GM20431 (cell line): ENCODE data around the gene CDC42EP2.

ENCODE experiments used
- in situ Hi-C: fragments of 300-500 bp; cut with MseI, MboI; formaldehyde crosslinking; loops from one replicate; pipeline ENCODE4 v1.15.0; 2020; ENCODE audit warnings: low sequenced_read_pairs; ENCODE audit not compliant: unreplicated experiment

The CDC42EP2 gene

GRCh38 chr11:65314501-65315203 is at the start of gene CDC42EP2:
CDC42EP2 (plus strand) TSS chr11:65314866; CDS start chr11:65320899, 6,033 bp downstream.
- in situ Hi-C loops = no loop called here

- in situ Hi-C loops = no loop called here
Measured at GRCh38 chr11:65266210-65266609, 48.5 kb upstream of the CDC42EP2 start.

- in situ Hi-C loops = no loop called here
Measured at GRCh38 chr11:65274735-65275682, 39.7 kb upstream of the CDC42EP2 start.

GRCh38 chr11:65275906-65276305 is 38.8 kb upstream of the CDC42EP2 start:
- in situ Hi-C loops = no loop called here

GRCh38 chr11:65277631-65278277 is 36.9 kb upstream of the CDC42EP2 start:
- in situ Hi-C loops = no loop called here

- in situ Hi-C loops = no loop called here
Measured at GRCh38 chr11:65278356-65278755, 36.3 kb upstream of the CDC42EP2 start.

GRCh38 chr11:65279279-65279678 is 35.4 kb upstream of the CDC42EP2 start:
- in situ Hi-C loops = no loop called here

GRCh38 chr11:65279741-65280440 is 34.8 kb upstream of the CDC42EP2 start:
- in situ Hi-C loops = no loop called here

GRCh38 chr11:65280646-65281045 is 34.0 kb upstream of the CDC42EP2 start:
- in situ Hi-C loops = no loop called here

GRCh38 chr11:65286686-65287085 is 28.0 kb upstream of the CDC42EP2 start:
- in situ Hi-C loops = no loop called here

GRCh38 chr11:65287601-65288000 is 27.1 kb upstream of the CDC42EP2 start:
- in situ Hi-C loops = no loop called here

- in situ Hi-C loops = no loop called here
Measured at GRCh38 chr11:65288706-65289536, 25.7 kb upstream of the CDC42EP2 start.

GRCh38 chr11:65290448-65291165 is 24.1 kb upstream of the CDC42EP2 start:
- in situ Hi-C loops = no loop called here

GRCh38 chr11:65291613-65292012 is 23.1 kb upstream of the CDC42EP2 start:
- in situ Hi-C loops = no loop called here

- in situ Hi-C loops = no loop called here
Measured at GRCh38 chr11:65292890-65293289, 21.8 kb upstream of the CDC42EP2 start.

- in situ Hi-C loops = no loop called here
Measured at GRCh38 chr11:65293909-65294381, 20.7 kb upstream of the CDC42EP2 start.

GRCh38 chr11:65295001-65295400 is 19.7 kb upstream of the CDC42EP2 start:
- in situ Hi-C loops = no loop called here

GRCh38 chr11:65295571-65296341 is 18.9 kb upstream of the CDC42EP2 start:
- in situ Hi-C loops = no loop called here
